HG02642 (cell line): ENCODE data around the gene MRGPRX2.

Source experiments
- ATAC-seq: cut with Tn5 transposase; IDR thresholded peaks from one replicate; pipeline ENCODE4 v1.9.1; 2021; ENCODE audit warnings: mild to moderate bottlenecking; ENCODE audit not compliant: unreplicated experiment, poor library complexity

MRGPRX2 gene

GRCh38 chr11:19076744-19077589 is 16.4 kb upstream of the MRGPRX2 start:
- ATAC-seq: peak; percentile 75

DNA sequence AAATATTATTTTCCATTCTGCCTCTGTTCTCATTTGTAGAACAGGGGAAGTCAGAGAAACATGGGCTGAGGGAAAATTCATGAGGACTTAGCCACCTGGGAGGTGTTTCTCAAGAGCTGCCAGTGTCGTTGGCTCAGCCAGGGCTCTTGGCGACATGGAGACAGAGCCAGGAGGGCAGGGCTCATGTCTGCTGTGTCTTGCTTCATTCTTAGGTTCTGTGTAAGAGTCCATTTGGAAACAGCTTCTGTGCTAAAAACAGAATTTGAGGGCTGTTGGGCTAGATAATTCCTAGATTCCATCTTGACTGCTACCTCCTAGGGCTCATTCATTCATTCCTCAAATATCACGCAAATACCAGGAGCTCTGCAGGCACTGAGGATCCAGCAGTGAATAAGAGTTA is 15.1 kb upstream of the MRGPRX2 start:
- no peak for ATAC-seq

DNA sequence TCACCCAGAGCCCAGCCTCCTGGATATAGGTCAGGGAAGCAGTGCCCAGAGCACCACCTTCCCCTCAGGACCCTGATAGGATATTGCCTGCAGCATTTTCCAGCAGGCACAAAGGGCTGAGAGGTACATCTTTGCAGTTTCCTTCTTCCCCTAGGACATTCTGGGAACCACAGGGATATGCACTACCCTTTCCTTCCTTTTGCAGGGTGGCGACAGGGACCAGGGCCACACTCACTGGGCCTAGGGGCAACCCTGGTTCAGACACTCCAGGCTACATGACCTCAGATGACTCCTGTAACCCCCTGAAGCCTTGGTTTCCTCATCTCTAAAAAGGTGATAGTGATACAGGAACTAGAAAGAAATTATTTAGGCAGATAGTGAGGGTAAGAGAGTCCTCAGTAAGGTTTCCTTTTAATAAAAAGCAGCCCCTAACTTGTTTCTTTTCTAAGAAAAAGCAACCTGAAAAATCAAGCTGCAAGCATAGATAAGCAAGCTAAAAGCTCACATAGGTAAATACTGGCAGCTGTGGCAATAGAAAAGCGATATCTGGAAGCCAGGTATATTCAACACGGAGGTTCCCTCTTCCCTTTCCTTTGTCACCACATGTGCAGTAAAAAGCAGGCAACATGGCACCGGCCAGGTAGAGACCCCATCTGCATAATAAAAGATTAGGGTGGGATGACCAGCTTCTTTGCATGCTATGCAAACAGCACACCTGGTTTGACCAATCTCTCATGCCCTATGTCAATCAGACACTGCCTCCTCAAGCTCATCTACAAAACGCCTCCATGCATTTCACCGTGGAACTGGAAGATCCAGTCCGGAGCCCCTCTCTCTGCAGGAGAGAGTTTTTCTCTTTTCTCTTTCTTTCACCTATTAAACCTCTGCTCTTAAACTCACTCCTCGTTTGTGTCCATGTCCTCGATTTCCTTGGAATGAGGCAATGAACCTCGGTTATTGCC is 13.2 kb upstream of the MRGPRX2 start:
- no peak for ATAC-seq

- ATAC-seq: no peak
Measured at GRCh38 chr11:19072464-19072863, 11.9 kb upstream of the MRGPRX2 start.

DNA sequence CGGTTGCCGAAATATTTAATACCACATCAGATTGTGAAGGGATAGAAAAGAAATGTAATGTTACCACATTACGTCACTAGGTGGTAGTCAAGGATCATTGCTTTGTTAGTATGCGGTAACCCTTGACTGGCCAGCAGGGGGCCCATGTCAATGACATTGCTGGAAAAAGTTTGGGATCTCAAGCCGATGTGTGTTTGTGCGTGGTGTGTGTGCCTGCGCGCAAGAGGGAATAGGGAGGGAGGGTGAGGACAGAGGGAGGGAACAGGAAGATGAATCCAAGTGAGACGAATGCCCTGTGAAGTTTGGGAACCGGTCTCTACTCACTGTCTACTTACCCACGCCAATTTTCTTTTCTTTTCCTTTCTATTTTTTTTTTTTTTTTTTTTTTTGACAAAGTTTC is 10.7 kb upstream of the MRGPRX2 start:
- peak; percentile 93 for ATAC-seq

- ATAC-seq: no peak
Measured at GRCh38 chr11:19059833-19060232, 684 bp downstream of the MRGPRX2 start.

- no peak for ATAC-seq
Measured at GRCh38 chr11:19055905-19056304, 4.6 kb downstream of the MRGPRX2 start.

DNA sequence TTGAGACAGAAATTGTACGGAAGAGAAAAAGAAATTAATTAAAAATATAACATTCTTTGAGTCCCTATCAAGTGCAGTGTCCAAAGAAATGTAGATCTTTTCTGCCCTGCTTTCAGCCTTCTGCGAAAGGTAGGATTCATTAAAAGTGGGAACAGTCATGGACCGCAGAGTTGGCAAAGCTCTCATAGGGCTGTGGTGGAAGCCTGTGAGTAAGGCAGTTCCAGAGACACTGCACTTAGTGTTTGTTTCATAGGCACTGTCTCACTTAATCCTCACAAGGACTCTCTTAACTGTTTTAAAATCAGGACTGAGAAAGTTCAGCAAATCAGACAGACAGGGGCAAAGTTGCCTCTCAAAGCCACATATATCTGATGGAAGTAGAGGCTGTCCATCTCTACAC is 5.5 kb downstream of the MRGPRX2 start:
- ATAC-seq: no peak

GRCh38 chr11:19053909-19054308 is 6.6 kb downstream of the MRGPRX2 start:
- no peak for ATAC-seq

DNA sequence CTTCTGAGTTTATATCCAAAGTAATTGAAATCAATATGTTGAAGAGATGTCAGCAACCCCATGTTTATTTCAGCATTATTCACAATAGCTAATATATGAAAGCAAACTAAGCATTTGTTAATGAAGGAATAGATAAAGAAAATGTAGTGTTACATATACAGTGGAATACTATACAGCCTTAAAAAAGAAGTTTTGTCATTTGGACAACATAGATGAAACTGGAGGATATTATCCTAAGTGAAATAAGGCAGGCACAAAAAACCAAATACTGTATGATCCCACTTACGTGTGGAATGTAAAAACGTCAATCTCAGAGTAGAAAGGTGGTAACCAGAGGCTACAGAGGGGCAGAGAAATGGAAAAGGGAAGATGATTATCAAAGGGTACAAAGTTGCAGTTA is 10.2 kb downstream of the MRGPRX2 start:
- no peak for ATAC-seq

DNA sequence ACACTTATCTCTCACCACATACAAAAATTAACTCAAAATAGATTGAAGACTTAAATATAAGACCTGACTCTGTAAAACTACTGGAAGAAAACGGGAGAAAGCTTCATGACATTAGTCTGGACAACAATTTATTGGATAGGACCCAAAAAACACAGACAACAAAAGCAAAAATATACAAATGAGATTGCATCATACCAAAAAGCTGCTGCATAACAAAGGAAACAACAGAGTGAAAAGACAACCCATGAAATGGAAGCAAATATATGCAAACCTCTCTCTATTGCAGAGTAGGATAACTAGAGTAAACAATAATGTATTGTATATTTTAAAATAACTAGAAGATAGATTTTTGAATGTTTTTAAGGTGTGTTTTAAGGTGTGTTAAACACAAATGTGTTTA is 11.2 kb downstream of the MRGPRX2 start:
- ATAC-seq: no peak

GRCh38 chr11:19040051-19040450 is 20.5 kb downstream of the MRGPRX2 start:
- no peak for ATAC-seq

DNA sequence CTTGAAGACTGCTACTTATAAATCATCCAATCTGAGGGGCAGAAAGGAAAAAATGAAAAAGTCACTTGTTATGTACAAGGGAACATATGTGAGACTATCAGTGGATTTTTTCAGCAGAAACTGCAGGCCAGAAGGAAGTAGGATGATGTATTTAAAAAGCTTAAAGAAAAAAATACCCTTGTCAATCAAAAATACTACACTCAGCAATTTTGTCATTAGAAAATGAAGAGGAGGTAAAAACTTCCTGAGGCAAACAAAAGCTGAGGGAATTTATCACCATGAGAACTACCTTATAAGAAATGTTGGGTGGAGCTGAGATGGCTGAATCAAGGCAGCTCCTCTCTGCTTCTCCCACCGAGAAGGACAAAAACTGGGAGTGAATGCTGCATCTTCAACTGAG is 21.1 kb downstream of the MRGPRX2 start:
- no peak for ATAC-seq

GRCh38 chr11:19032990-19033389 is 27.5 kb downstream of the MRGPRX2 start:
- no peak for ATAC-seq

- no peak for ATAC-seq
Measured at GRCh38 chr11:19027829-19028595, 32.5 kb downstream of the MRGPRX2 start.

- ATAC-seq: no peak
Measured at GRCh38 chr11:19026862-19027261, 33.7 kb downstream of the MRGPRX2 start.

DNA sequence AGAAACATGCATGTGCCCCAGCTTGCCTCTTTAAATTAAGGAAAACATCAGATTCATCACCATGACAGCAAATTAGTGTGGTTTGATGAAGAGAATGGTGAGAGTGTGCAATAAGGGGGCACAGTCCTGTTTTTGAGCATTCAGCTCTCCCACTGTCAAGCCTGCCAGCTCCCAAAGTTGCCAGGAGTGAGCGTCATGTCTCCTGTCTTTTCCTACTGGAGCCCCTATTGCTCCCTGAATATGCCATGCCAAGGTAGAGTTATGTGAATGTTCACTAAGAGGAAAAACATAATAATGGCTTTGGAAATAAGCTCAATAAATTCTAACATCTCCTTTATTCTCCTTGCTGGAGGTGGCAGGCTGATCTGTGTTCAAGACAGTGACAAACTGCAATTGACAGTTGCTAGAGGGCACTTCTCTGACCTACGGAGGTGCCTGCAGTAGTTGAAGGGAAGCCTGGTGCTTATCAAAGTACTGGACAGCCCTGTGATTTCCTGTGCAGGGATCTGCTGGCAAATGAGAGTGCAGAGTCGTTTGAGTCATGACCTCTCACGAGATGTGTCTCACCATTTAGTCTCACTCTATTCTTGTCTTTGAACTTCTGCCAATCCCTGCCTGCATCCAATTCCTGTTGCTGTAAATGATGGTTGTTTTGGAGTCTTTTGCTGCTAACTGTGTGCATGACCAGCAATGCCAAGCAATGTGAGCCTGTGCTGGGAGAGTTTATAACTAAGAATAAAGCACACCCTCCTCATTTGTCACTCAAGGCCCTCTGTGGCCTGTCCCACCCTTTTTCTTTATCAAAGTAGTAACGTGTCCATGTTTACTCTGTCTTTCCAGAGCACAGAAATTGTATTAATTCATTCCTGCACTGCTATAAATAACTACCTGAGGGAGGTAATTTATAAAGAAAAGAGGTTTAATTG is 34.8 kb downstream of the MRGPRX2 start:
- no peak for ATAC-seq

GRCh38 chr11:19020831-19021230 is 39.7 kb downstream of the MRGPRX2 start:
- ATAC-seq: no peak

DNA sequence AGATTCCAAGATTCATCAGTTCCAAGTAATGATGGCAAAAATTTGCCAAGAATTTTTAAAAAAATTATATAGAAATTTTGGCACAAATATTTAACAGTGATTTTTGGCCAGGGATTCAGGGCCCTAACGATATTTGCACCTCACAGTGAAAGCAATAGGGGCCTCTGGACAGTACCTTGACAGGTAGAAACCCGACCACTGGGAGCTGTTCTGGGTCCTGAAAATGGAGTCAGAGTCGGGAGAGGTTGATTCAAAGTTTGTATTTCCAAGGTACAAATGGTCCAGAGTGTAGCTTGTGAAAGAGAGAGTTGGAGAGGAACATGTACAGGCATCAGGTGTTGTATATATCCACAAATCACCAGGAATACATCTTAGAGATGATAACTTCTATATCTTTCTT is 41.6 kb downstream of the MRGPRX2 start:
- no peak for ATAC-seq
